Neural progenitor cell (in vitro differentiated cells): Measurements from ENCODE around the gene OR52K1.

Experiments
- CTCF ChIP-seq: fragments of 200-600 bp; sonication (generic); IDR thresholded peaks from 2 replicates; pipeline ENCODE4 v1.5.1; 2017; ENCODE audit warnings: antibody characterized with exemption, mild to moderate bottlenecking
- EZH2phosphoT487 ChIP-seq: fragments of 200-600 bp; sonication (generic); IDR thresholded peaks from 2 replicates; pipeline ENCODE4 v1.6.1; 2017; ENCODE audit warnings: antibody characterized with exemption

- TF ChIP-seq EZH2phosphoT487 (no peak), CTCF (no peak)
Measured at GRCh38 chr11:4482445-4482844, at the start of gene OR52K1.
